KMS-11 (cell line): ENCODE results near the gene FAF2.
A peak's percentile ranks its signal among the peaks of the same experiment; 100 is the strongest.

Experiments used
- H2AFZ ChIP-seq: fragments of 200-600 bp; sonication (generic); 2 replicates; pipeline ENCODE4 v1.6.1; 2016; ENCODE audit warnings: antibody characterized with exemption, mixed run types, low read depth
- H3K27ac ChIP-seq: fragments of 200-600 bp; sonication (generic); 2 replicates; pipeline ENCODE4 v1.6.1; 2016; ENCODE audit warnings: mild to moderate bottlenecking, mixed run types
- H3K27me3 ChIP-seq: fragments of 200-600 bp; sonication (generic); 2 replicates; pipeline ENCODE4 v1.6.1; 2017; ENCODE audit warnings: mild to moderate bottlenecking, low read depth, mixed run types, moderate library complexity; ENCODE audit not compliant: insufficient read depth
- H3K36me3 ChIP-seq: fragments of 200-600 bp; sonication (generic); 2 replicates; pipeline ENCODE4 v1.6.1; 2017; ENCODE audit warnings: mild to moderate bottlenecking, mixed run types; ENCODE audit not compliant: insufficient read depth
- H3K4me1 ChIP-seq: fragments of 200-600 bp; sonication (generic); 2 replicates; pipeline ENCODE4 v1.6.1; 2016; ENCODE audit warnings: mild to moderate bottlenecking, low read depth, mixed run types; ENCODE audit not compliant: poor library complexity, severe bottlenecking
- H3K4me2 ChIP-seq: fragments of 200-600 bp; sonication (generic); 2 replicates; pipeline ENCODE4 v1.7.0; 2016; ENCODE audit warnings: mild to moderate bottlenecking, mixed run types
- H3K4me3 ChIP-seq: fragments of 200-600 bp; sonication (generic); IDR thresholded peaks from 2 replicates; pipeline ENCODE4 v1.6.1; 2017; ENCODE audit warnings: low read depth, low read length, mixed read lengths; ENCODE audit not compliant: insufficient read depth
- H3K79me2 ChIP-seq: fragments of 200-600 bp; sonication (generic); 2 replicates; pipeline ENCODE4 v1.6.1; 2016; ENCODE audit warnings: low read depth, mixed run types; ENCODE audit not compliant: insufficient read depth
- H3K9ac ChIP-seq: fragments of 200-600 bp; sonication (generic); 2 replicates; pipeline ENCODE4 v1.6.1; 2016; ENCODE audit warnings: mild to moderate bottlenecking, mixed run types
- H4K20me1 ChIP-seq: fragments of 200-600 bp; sonication (generic); 2 replicates; pipeline ENCODE4 v1.6.1; 2016; ENCODE audit warnings: mild to moderate bottlenecking, mixed run types; ENCODE audit not compliant: insufficient read depth
- CTCF ChIP-seq: fragments of 200-600 bp; sonication (generic); conservative IDR thresholded peaks from 2 replicates; pipeline ENCODE4 v1.6.1; 2017; ENCODE audit warnings: low read depth, mild to moderate bottlenecking, antibody characterized with exemption, low read length, moderate library complexity, mixed read lengths

The FAF2 gene

GRCh38 chr5:176540956-176541337 is 92.8 kb downstream of the FAF2 start:
- no peak overlapping the region for H3K4me3 ChIP-seq
- no peak overlapping the region for H3K4me2 ChIP-seq
- peaks cover 13% of the 10 kb centered on the region for H3K4me1 ChIP-seq
- no peaks in the 10 kb centered on the region for H3K36me3 ChIP-seq
- H3K9ac ChIP-seq = no peak overlapping the region
- TF ChIP-seq CTCF = no peak
- H2AFZ ChIP-seq = no peak overlapping the region
- no peaks in the 10 kb centered on the region for H4K20me1 ChIP-seq
- H3K27ac ChIP-seq = no peak overlapping the region
- H3K27me3 ChIP-seq = no peaks in the 10 kb centered on the region
- peaks cover 5% of the 10 kb centered on the region for H3K79me2 ChIP-seq

- no peak overlapping the region for H2AFZ ChIP-seq
- H3K9ac ChIP-seq = no peak overlapping the region
- no peak overlapping the region for H3K27ac ChIP-seq
Observed at GRCh38 chr5:176541338-176542134, 93.4 kb downstream of the FAF2 start.

GRCh38 chr5:176542135-176542595 is 94.0 kb downstream of the FAF2 start:
- H3K4me1 ChIP-seq = peaks cover 13% of the 10 kb centered on the region
- H3K4me2 ChIP-seq = peak overlapping the region; percentile 57
- H2AFZ ChIP-seq = no peak overlapping the region
- H4K20me1 ChIP-seq = no peaks in the 10 kb centered on the region
- no peaks in the 10 kb centered on the region for H3K27me3 ChIP-seq
- H3K9ac ChIP-seq = peak overlapping the region; percentile 61; the same call in 1 of the 2 replicates
- H3K27ac ChIP-seq = no peak overlapping the region
- no peak for TF ChIP-seq CTCF
- no peak overlapping the region for H3K4me3 ChIP-seq
- H3K79me2 ChIP-seq = no peaks in the 10 kb centered on the region
- H3K36me3 ChIP-seq = no peaks in the 10 kb centered on the region

More at GRCh38 chr5:176541338-176542134, 93.4 kb downstream of the FAF2 start:
- Histone ChIP-seq H4K20me1 (no peaks in the 10 kb centered on the region), H3K27me3 (no peaks in the 10 kb centered on the region), H3K79me2 (no peaks in the 10 kb centered on the region; the same call in 1 of the 2 replicates), H3K4me2 (no peak overlapping the region), H3K36me3 (no peaks in the 10 kb centered on the region), H3K4me3 (no peak overlapping the region), H3K4me1 (peaks cover 13% of the 10 kb centered on the region)
- no peak for TF ChIP-seq CTCF

- Histone ChIP-seq H2AFZ (no peak overlapping the region), H4K20me1 (no peaks in the 10 kb centered on the region), H3K9ac (peak overlapping the region; percentile 61; the same call in 1 of the 2 replicates), H3K27ac (no peak overlapping the region), H3K4me3 (no peak overlapping the region), H3K4me1 (peaks cover 13% of the 10 kb centered on the region), H3K4me2 (peak overlapping the region; percentile 57), H3K36me3 (no peaks in the 10 kb centered on the region), H3K27me3 (no peaks in the 10 kb centered on the region), H3K79me2 (no peaks in the 10 kb centered on the region)
- no peak for TF ChIP-seq CTCF
Observed at GRCh38 chr5:176542596-176543427, 94.6 kb downstream of the FAF2 start.
